ENCODE results near the gene MELTF. TPM values are rescaled to one million over a fixed set of nuclear protein-coding genes. Genes with fewer than 3 reads are reported as not detected.
"Not testable (repeated sequence)": the region's sequence is repeated elsewhere in the genome, so short reads cannot be mapped to it uniquely, and the experiment has no call there.

The MELTF gene
- total RNA-seq, result 1 to 10 TPM; 3.2 to 5.9 (median 3.9) TPM

DNA sequence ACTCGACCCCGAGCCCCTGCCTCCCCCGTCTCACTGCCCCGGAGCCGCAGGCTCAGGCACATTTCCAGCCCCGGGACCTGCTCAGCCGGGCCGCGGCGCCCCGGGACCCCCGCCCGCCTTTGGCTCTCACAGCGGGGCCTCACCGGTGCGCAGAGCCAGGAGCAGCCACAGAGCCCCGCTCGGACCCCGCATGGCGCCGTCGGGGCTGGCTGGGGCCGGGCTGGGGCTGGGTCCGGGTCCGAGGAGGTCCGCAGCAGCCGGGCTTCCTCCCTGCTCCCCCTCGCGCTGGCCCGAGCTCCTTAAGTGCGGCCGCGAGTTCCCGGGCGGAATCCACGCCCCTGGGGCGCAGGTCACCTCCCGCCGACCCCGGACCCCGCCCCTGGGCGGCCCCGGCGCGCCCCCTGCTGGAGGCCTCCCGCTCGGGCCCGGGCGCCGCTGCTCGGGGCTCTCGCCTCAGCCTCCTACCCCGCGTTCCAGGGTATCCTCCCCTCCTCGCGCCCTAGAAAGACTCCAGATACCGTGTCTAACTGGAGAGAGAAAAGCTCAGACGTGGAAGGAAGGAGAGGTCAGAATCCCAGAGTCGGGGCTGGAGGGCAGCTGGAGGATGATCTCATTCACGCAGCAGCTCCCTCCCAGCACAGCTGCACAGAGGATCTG is at the start of gene MELTF:
Gene MELTF (minus strand): TSS at position 307 of the 657 bp plus-strand sequence. CDS start 115 bp downstream, at position 192.
- intact Hi-C loops (cut with DNase I), result no loop called here
- 17% methylated on average over 1 of the region's 60 CpGs; no CpG with 5 or more reads in 1 of the 2 donors for WGBS, 2 donors

DNA sequence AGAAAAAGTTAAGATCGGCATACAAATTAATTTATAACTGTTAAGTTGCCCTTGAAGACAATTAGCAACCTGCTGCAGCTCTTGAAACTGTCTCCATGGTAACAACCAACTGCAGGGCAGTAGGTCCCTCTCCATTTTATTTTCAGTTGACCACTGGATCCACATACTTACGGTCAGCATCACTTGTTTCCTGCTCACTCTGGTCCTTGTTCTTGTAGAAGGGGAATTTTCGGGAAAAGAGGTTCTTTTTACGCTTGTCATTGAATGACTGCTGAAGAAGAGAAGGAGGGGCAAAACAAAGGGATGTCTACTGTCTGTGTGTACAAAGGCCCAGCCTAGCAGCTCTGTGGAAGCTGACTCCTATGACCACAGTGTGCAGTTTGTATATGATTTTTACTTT is 46.8 kb upstream of the MELTF start:
- intact Hi-C loops (cut with DNase I), result no loop called here
- WGBS, 2 donors, result 86 to 96% methylated on average over 4 of the region's 4 CpGs
- H3K4me1 ChIP-seq, result no peaks in the 10 kb centered on the region
- no peak for DNase-seq
- H3K4me3 ChIP-seq, result no peak overlapping the region
- H3K27me3 ChIP-seq, result no peaks in the 10 kb centered on the region
- no peaks in the 10 kb centered on the region for H3K9me3 ChIP-seq
- peaks cover 0 to 89% (median 0%) of the 10 kb centered on the region in 3 donors for H3K36me3 ChIP-seq
- TF ChIP-seq POLR2A (IDR thresholded peaks at IDR 0.05), result no peak
- TF ChIP-seq, protein P1, sequence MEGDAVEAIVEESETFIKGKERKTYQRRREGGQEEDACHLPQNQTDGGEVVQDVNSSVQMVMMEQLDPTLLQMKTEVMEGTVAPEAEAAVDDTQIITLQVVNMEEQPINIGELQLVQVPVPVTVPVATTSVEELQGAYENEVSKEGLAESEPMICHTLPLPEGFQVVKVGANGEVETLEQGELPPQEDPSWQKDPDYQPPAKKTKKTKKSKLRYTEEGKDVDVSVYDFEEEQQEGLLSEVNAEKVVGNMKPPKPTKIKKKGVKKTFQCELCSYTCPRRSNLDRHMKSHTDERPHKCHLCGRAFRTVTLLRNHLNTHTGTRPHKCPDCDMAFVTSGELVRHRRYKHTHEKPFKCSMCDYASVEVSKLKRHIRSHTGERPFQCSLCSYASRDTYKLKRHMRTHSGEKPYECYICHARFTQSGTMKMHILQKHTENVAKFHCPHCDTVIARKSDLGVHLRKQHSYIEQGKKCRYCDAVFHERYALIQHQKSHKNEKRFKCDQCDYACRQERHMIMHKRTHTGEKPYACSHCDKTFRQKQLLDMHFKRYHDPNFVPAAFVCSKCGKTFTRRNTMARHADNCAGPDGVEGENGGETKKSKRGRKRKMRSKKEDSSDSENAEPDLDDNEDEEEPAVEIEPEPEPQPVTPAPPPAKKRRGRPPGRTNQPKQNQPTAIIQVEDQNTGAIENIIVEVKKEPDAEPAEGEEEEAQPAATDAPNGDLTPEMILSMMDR (IDR thresholded peaks at IDR 0.05), result no peak
- H3K27ac ChIP-seq, result no peak overlapping the region

More for the DNA sequence above, at the start of gene MELTF:
- Histone ChIP-seq H3K36me3 (no peaks in the 10 kb centered on the region), H3K9me3 (no peaks in the 10 kb centered on the region), H3K27ac (peak within 1 kb of the TSS; percentile 3 to 66 (median 36)), H3K4me1 (peaks cover 13 to 38% (median 15%) of the 10 kb centered on the region in 3 donors), H3K4me3 (peak within 1 kb of the TSS; percentile 32 to 68 (median 50)), H3K27me3 (peaks cover 0 to 16% (median 0%) of the 10 kb centered on the region in 4 donors)
- no peak for TF ChIP-seq POLR2A (IDR thresholded peaks at IDR 0.05)
- TF ChIP-seq, protein P1 (IDR thresholded peaks at IDR 0.05), result peak; percentile 70 to 91 (median 84)
- DNase-seq, result no peak

DNA sequence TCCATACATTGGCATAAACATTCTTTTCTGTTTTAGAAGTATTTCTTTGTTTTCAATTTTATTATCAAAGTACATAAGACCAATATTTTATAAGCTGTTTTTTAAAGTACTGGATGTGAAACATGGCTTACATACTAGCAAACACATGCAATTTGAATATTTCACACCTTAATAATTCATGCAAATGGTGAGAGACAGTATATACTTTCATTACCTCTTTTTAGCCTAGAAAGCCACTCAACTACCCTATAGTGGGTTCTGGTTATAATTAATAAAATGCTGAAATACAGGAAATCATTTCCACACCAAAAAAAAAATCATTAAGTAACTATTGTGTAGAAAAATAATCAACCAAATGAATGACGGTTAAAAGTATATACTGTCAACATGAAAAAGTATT is 38.5 kb upstream of the MELTF start:
- intact Hi-C loops (cut with DNase I), result no loop called here
- WGBS, 2 donors, result 82 to 100% methylated on average over 1 of the region's 1 CpG
- TF ChIP-seq, protein P1 (IDR thresholded peaks at IDR 0.05), result no peak
- TF ChIP-seq POLR2A (IDR thresholded peaks at IDR 0.05), result no peak
- Histone ChIP-seq H3K36me3 (peaks cover 0 to 51% (median 10%) of the 10 kb centered on the region in 3 donors), H3K27ac (no peak overlapping the region), H3K9me3 (no peaks in the 10 kb centered on the region), H3K4me3 (no peak overlapping the region), H3K4me1 (no peaks in the 10 kb centered on the region), H3K27me3 (no peaks in the 10 kb centered on the region)
- DNase-seq, result no peak

DNA sequence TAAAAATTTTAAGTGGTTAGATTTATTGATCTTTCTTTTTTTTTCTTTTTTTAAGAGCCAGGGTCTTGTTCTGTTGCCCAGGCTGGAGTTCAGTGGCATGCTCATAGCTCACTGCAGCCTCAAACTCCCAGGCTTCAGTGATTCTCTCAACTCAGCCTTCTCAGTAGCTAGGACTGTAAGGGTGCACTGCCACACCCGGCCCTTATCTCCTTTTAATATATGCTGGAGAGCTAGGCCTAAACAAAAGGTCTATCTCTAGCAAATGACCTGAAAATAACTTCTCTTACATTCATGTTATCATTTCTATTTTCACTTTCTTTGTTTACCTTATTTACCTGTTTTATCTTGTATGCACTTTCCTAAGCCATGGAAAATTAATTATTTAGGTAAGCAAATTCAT is 35.2 kb upstream of the MELTF start:
- Histone ChIP-seq H3K9me3 (no peaks in the 10 kb centered on the region), H3K4me1 (no peaks in the 10 kb centered on the region), H3K4me3 (no peak overlapping the region), H3K27me3 (no peaks in the 10 kb centered on the region), H3K36me3 (peaks cover 0 to 68% (median 13%) of the 10 kb centered on the region in 3 donors), H3K27ac (no peak overlapping the region)
- WGBS, 2 donors, result 88 to 93% methylated on average over 1 of the region's 1 CpG
- intact Hi-C loops (cut with DNase I), result no loop called here
- TF ChIP-seq, protein P1 (IDR thresholded peaks at IDR 0.05), result no peak
- TF ChIP-seq POLR2A (IDR thresholded peaks at IDR 0.05), result no peak
- DNase-seq, result no peak

DNA sequence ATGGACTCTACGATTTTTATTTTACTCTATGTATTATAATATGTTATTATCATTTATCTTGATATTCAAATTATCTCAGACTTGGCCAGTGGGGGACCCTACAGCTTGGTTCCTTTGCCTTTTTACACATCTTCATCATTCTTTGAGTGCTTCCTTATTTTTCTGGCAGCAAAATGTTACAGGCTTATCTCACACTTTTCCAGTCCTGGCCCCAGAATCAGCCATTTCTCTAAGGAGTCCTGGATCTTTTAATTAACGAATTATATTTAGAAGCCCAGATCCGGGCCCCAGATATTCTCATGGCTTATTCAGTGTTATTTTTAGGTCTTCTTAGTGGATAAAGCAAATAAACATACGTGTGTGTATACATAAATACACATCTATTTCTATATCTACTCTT is 32.8 kb upstream of the MELTF start:
- Histone ChIP-seq H3K27ac (no peak overlapping the region), H3K27me3 (no peaks in the 10 kb centered on the region), H3K36me3 (peaks cover 1 to 92% (median 14%) of the 10 kb centered on the region in 3 donors), H3K9me3 (no peaks in the 10 kb centered on the region), H3K4me3 (no peak overlapping the region), H3K4me1 (no peaks in the 10 kb centered on the region)
- intact Hi-C loops (cut with DNase I), result no loop called here
- DNase-seq, result no peak
- TF ChIP-seq, protein P1 (IDR thresholded peaks at IDR 0.05), result no peak
- TF ChIP-seq POLR2A (IDR thresholded peaks at IDR 0.05), result no peak
- 85 to 90% methylated on average over 4 of the region's 4 CpGs for WGBS, 2 donors

DNA sequence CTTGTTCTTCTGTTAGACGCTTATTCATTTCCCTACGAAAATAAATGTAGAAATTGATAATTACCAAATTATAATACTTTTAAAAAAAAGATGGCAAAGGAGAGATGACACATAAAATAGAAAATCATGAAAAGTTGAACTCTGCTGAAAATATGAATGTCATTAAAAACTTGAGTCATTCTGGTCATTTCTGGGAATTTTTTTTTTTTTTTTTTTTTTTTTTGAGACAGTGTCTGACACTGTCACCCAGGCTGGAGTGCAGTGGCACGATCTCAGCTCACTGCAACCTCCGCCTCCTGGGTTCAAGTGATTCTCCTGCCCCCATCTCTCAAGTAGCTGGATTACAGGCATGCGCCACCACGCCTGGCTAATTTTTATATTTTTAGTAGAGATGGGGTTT is 22.0 kb upstream of the MELTF start:
- H3K27ac ChIP-seq; H3K4me1 ChIP-seq; intact Hi-C loops (cut with DNase I); H3K9me3 ChIP-seq; DNase-seq; H3K27me3 ChIP-seq; H3K4me3 ChIP-seq: not testable (repeated sequence)
- peaks cover 7 to 99% (median 20%) of the 10 kb centered on the region in 3 donors for H3K36me3 ChIP-seq
- WGBS, 2 donors, result 86% methylated on average over 5 to 6 of the region's 6 CpGs
